Spleen (tissue), 11 donors: ENCODE data around the gene SLC38A11. TPM values are rescaled to one million over a fixed set of nuclear protein-coding genes. Genes with fewer than 3 reads are reported as not detected.

Experiments
- DNase-seq: peaks from one replicate; pipeline ENCODE4 v3.0.0-alpha.2; 2020
- H3K27ac ChIP-seq, 8 donors: fragments of 200-600 bp; sonication (generic) in 7 of 8; 1 replicate in 4 of 8; 2 replicates in 4 of 8; pipeline versions ENCODE4 v1.5.0 to v1.8.0; 2016 to 2021; ENCODE audit warnings: inconsistent platforms in 4 of 8, mild to moderate bottlenecking in 4 of 8, moderate library complexity in 1 of 8
- H3K27me3 ChIP-seq, 7 donors: fragments of 200-600 bp; sonication (generic) in 6 of 7; replicated peaks in 1 of 7; 1 replicate in 4 of 7; 2 replicates in 3 of 7; pipeline versions ENCODE4 v1.5.0 to v1.8.0; 2016 to 2021; ENCODE audit warnings: inconsistent platforms in 3 of 7, mild to moderate bottlenecking in 1 of 7
- H3K36me3 ChIP-seq, 6 donors: fragments of 200-600 bp; sonication (generic) in 5 of 6; 1 replicate in 4 of 6; 2 replicates in 2 of 6; pipeline versions ENCODE4 v1.5.0 to v1.8.0; 2016 to 2021; ENCODE audit warnings: inconsistent platforms in 2 of 6
- H3K4me1 ChIP-seq, 6 donors: fragments of 200-600 bp; sonication (generic) in 5 of 6; 1 replicate in 3 of 6; 2 replicates in 3 of 6; pipeline versions ENCODE4 v1.5.0 to v1.8.0; 2016 to 2021; ENCODE audit warnings: inconsistent platforms in 3 of 6
- H3K4me3 ChIP-seq, 8 donors: fragments of 200-600 bp; sonication (generic) in 7 of 8; 1 replicate in 4 of 8; 2 replicates in 4 of 8; pipeline versions ENCODE4 v1.5.0 to v1.8.0; 2016 to 2021; ENCODE audit warnings: inconsistent platforms in 4 of 8, mild to moderate bottlenecking in 4 of 8, moderate library complexity in 2 of 8
- H3K9me3 ChIP-seq, 8 donors: fragments of 200-600 bp; sonication (generic) in 7 of 8; 1 replicate in 4 of 8; 2 replicates in 4 of 8; pipeline versions ENCODE4 v1.5.0 to v1.8.0; 2016 to 2021; ENCODE audit warnings: inconsistent platforms in 4 of 8
- CTCF ChIP-seq, 11 experiments: fragments of 200-600 bp in 7 of 11; fragments of 450-650 bp in 4 of 11; sonication (generic) in 4 of 11; IDR thresholded peaks in 8 of 11; conservative IDR thresholded peaks in 3 of 11; 1 replicate in 7 of 11; 2 replicates in 4 of 11; pipeline versions ENCODE4 v1.4.0 to v1.8.0; 2016 to 2021; ENCODE audit warnings: antibody characterized with exemption in 11 of 11, inconsistent platforms in 4 of 11, mild to moderate bottlenecking in 1 of 11
- POLR2A ChIP-seq, 3 donors: fragments of 450-650 bp; IDR thresholded peaks; one replicate each; pipeline ENCODE4 v1.5.1; 2017; ENCODE audit warnings: antibody characterized with exemption in 3 of 3, mild to moderate bottlenecking in 1 of 3
- POLR2AphosphoS5 ChIP-seq, 3 donors: sonication (generic); formaldehyde crosslinking; IDR thresholded peaks; one replicate each; pipeline ENCODE4 v1.5.1; 2017; ENCODE audit warnings: antibody characterized with exemption in 3 of 3
- WGBS, 5 donors: extraction: QIAGEN DNeasy Blood & Tissue Kit in 3 of 5; methylation state at CpG; one replicate each; pipeline versions ENCODE4 v1.1.5 to v1.1.7; 2013 to 2018; 5-methylcytosine and 5-hydroxymethylcytosine counted together
- intact Hi-C: fragments of 100-400 bp; cut with DNase I; formaldehyde crosslinking; loops from one replicate; pipeline ENCODE4 v1.15.0; 2023; ENCODE audit warnings: low total_unique reads
- polyA plus RNA-seq, 3 donors: library from polyadenylated mRNA; stranded (reverse); fragments of 200-250 nt; gene quantifications; one replicate each; pipeline ENCODE4 v1.2.1, GENCODE V29; 2013
- total RNA-seq, 7 donors: library from RNA; depleted of rRNA in 3 of 7; stranded (reverse); fragments of >200 nt in 3 of 7; fragmentation: NEBNext Ultra II Directional in 4 of 7; extraction: Animal tissue kit (Norgen Biotek cat#: 25700) in 4 of 7; gene quantifications; one replicate each; pipeline versions ENCODE4 v1.1.0 to v1.2.1, GENCODE V29; 2016 to 2021
- donor health status: healthy with polysubstance abuse.
- donor health status: DM: no; HTN: no; CAD: no; lungs with moderate emphysema.
- donor health status: DM: no; HTN: no; CAD: no.
- donor health status: Bipolar disorder and iron deficiency.
- donor health status: healthy.
- donor health status: DM: no; HTN: no; CAD: no.
- donor health status: DM: yes; HTN: yes; CAD: no.

Gene SLC38A11
- total and polyA plus RNA-seq, 10 donors, result 5.8 to 48.6 (median 24.5) TPM

DNA sequence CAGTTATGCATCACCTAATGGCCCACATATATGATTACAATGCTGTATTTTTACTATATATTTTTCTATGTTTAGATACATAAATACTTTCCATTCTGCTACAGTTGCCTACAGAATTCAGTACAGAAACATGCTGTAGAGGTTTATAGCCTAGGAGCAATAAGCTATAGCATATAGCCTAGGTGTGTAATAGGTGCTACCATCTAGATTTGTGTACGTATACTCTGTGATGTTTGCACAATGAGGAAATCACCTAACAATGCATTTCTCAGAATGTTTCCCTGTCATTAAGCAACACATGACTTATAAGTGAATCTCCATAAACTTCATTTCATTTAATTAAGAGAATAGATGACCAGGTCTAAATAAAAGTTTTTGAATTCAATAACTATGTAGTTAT lies 43.5 kb downstream of the SLC38A11 start:
- Histone ChIP-seq H3K9me3 (no peaks in the 10 kb centered on the region), H3K27ac (no peak overlapping the region), H3K27me3 (no peaks in the 10 kb centered on the region), H3K4me1 (peaks cover 0 to 34% (median 11%) of the 10 kb centered on the region in 6 donors), H3K4me3 (no peak overlapping the region), H3K36me3 (no peaks in the 10 kb centered on the region)
- 54 to 84% (median 76%) methylated on average over 1 of the region's 1 CpG for WGBS, 5 donors
- intact Hi-C loops, result loop anchor here (10.0 kb wide), 1 partner anchor 177 kb away; no protein-coding TSS in a partner anchor
- no peak for DNase-seq
- TF ChIP-seq CTCF (IDR thresholded peaks at IDR 0.05 in 8 of 11, conservative IDR thresholded peaks at IDR 0.05 in 3 of 11), result no peak
- no peak for TF ChIP-seq POLR2A (IDR thresholded peaks at IDR 0.05)
- no peak for TF ChIP-seq POLR2AphosphoS5 (IDR thresholded peaks at IDR 0.05)

GRCh38 chr2:164910101-164910899 lies 45.0 kb downstream of the SLC38A11 start:
- intact Hi-C loops, result loop anchor here (10.0 kb wide), 1 partner anchor 175 kb away; no protein-coding TSS in a partner anchor
- no peaks in the 10 kb centered on the region for H3K9me3 ChIP-seq
- no peaks in the 10 kb centered on the region for H3K36me3 ChIP-seq
- DNase-seq, result no peak
- H3K27ac ChIP-seq, result peak overlapping the region in 5 of 8 donors; percentile 14 to 55 (median 32)
- 28 to 37% (median 31%) methylated on average over 6 of the region's 6 CpGs for WGBS, 5 donors
- peaks cover 0 to 34% (median 11%) of the 10 kb centered on the region in 6 donors for H3K4me1 ChIP-seq
- H3K4me3 ChIP-seq, result no peak overlapping the region
- TF ChIP-seq POLR2A (IDR thresholded peaks at IDR 0.05) (no peak), CTCF (IDR thresholded peaks at IDR 0.05 in 8 of 11, conservative IDR thresholded peaks at IDR 0.05 in 3 of 11) (no peak), POLR2AphosphoS5 (IDR thresholded peaks at IDR 0.05) (peak in 1 of 3 donors; percentile 37)
- H3K27me3 ChIP-seq, result no peaks in the 10 kb centered on the region

GRCh38 chr2:164906947-164907346 lies 48.4 kb downstream of the SLC38A11 start:
- Histone ChIP-seq H3K4me1 (peaks cover 0 to 14% (median 7%) of the 10 kb centered on the region in 6 donors), H3K36me3 (no peaks in the 10 kb centered on the region), H3K27ac (no peak overlapping the region), H3K4me3 (no peak overlapping the region), H3K27me3 (no peaks in the 10 kb centered on the region), H3K9me3 (no peaks in the 10 kb centered on the region)
- TF ChIP-seq POLR2AphosphoS5 (IDR thresholded peaks at IDR 0.05) (no peak), CTCF (IDR thresholded peaks at IDR 0.05 in 8 of 11, conservative IDR thresholded peaks at IDR 0.05 in 3 of 11) (no peak), POLR2A (IDR thresholded peaks at IDR 0.05) (no peak)
- DNase-seq, result no peak
- WGBS, 5 donors, result 86 to 91% (median 89%) methylated on average over 2 of the region's 2 CpGs
- intact Hi-C loops, result no loop called here

- intact Hi-C loops, result no loop called here
- 79 to 97% (median 94%) methylated on average over 6 of the region's 6 CpGs for WGBS, 5 donors
- H3K27me3 ChIP-seq, result no peaks in the 10 kb centered on the region
These were observed 50.0 kb downstream of the SLC38A11 start for GRCh38 chr2:164905307-164905706.

More at GRCh38 chr2:164905307-164905706, 50.0 kb downstream of the SLC38A11 start:
- Histone ChIP-seq H3K27ac (no peak overlapping the region), H3K4me1 (peaks cover 0 to 9% (median 3%) of the 10 kb centered on the region in 6 donors), H3K36me3 (no peaks in the 10 kb centered on the region), H3K9me3 (peaks cover 0 to 3% (median 0%) of the 10 kb centered on the region in 8 donors), H3K4me3 (no peak overlapping the region)
- TF ChIP-seq CTCF (IDR thresholded peaks at IDR 0.05 in 8 of 11, conservative IDR thresholded peaks at IDR 0.05 in 3 of 11), result no peak
- no peak for TF ChIP-seq POLR2A (IDR thresholded peaks at IDR 0.05)
- no peak for TF ChIP-seq POLR2AphosphoS5 (IDR thresholded peaks at IDR 0.05)
- DNase-seq, result no peak
